Cerebellar nuclear complex (tissue), 1 donor: ENCODE measurements around the gene SCN10A.

ENCODE experiments used
- DNase-seq, 2 experiments: peaks; one replicate each; lab custom pipeline; 2025; lab: John Stamatoyannopoulos, UW

SCN10A gene

GRCh38 chr3:38651153-38651789 is 164.7 kb downstream of the SCN10A start:
- DNase-seq = no peak

GRCh38 chr3:38650248-38650951 is 165.6 kb downstream of the SCN10A start:
- no peak for DNase-seq

DNA sequence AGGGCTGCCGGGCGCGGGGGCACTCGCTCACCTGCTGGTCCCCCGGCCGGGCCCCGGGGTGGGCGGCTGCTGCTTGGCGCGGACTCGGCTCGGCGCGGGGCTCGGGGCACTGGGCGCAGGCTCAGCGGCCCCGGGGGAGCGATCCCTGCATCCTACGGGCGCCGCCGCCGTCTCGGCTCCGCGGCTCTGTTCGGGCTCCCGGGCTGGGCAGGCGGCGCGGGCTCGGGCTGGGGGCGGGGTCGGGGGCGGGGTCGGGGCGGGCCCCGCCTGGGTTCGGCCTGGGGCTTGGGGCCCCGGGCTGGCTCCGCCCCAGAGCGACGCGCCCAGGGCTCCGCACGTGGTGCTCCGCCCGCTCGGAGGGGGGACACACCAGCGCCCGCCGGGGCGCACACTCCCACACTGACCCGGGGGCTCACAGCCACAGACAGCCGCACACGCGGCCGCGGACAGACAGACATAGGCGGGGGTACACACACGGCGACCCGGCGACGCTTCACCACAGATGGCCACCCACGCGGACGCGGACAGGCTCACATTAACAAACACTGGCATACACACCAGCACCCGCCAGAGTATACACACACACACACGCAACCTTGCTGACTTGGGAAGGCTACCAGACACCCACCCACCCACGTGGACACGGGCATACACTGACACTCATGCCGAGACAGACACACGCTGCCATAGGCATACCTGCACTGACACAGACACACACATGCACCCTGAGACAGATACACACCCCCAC is 166.3 kb downstream of the SCN10A start, which contains the start of gene SCN5A:
SCN5A (minus strand) TSS at position 188 of the 748 bp plus-strand sequence. CDS start 16,380 bp downstream, outside the sequence.
- DNase-seq = no peak

DNA sequence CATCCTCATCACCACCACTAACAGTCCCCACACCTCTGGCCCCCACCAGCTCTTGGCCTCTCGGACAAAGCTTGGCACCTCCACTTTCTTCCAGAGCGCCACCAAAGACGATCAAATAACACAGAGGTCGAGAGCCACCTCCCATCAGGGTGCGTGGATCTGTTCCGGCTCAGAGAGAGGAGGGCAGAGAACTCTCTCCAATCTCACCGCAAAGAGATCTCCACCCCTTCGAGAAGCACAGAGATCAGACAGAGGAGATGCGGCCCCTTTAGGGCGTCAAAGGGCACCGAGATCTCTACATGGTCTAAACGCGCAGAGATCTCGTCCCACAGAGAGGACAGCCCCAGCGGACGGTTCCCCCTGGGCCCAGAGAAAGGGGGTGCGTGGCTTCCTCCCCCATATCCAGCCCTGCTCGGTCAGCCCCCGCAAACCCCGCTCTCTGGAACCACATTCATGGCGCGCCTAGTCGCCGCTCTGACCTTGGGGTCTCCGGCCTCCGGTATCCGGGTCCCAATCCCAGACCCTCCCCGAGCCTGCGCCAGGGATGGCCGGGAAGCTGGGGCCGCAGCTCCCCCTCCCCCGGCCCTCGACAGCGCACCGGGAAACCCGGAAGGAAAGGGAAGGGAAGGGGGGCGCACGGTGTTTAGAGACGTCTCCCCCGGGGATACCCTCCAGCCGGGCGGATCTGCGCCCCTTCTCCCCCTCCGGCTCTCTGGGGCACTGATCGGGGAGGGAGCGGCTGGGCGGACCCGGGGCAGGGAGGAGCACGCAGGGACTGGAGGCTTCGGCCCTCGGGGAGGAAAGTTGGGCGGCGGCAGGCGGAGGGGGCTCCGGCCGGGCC is 167.1 kb downstream of the SCN10A start:
- no peak for DNase-seq

- no peak for DNase-seq
Observed at GRCh38 chr3:38648024-38648658, 167.9 kb downstream of the SCN10A start.

DNA sequence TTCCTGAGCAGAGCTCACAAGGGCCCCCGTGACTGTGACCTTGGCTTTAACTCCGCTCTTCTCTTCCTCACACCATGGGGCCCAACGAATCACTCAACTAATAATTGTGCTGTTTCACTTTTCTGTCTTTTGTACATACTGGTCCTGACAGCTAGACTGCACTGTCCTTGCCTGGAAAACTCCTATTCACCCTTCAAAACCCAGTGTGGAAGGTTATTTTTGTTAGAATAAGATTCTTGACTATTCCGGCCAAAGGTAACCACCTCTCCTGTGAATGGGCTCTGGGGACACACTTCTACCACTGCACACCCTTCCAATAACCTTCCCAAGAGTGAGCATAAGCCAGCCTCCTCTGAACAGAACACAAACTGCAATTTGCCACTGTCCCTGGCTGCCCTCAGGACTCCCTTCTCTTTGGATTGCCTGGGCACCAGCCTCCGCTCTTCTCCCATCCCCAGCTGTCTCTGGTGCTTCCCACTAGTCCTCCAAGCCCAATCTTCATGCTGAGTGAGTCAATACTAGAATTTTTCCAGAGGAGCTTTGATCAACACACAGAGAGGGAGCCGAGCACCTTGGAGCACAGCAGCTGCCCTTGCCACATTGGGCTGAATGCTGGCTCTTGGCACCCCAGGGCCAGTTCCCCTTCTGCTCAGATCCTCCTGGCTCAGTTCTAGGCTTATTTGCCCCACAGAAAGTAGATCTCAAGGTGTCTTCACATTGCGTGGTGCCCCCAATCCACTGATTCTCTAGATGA is 168.6 kb downstream of the SCN10A start:
- no peak for DNase-seq
